Adrenal gland (tissue), 12 donors: ENCODE measurements around the gene DMD. TPM values are rescaled to one million over a fixed set of nuclear protein-coding genes. Genes with fewer than 3 reads are reported as not detected.

Experiments used
- DNase-seq, 7 donors: peaks; one replicate each; pipeline ENCODE4 v3.0.0-alpha.2; 2019 to 2020
- H3K27ac ChIP-seq, 5 donors: fragments of 200-600 bp; sonication (generic) in 4 of 5; 1 replicate in 3 of 5; 2 replicates in 2 of 5; pipeline versions ENCODE4 v1.5.1 to v1.8.0; 2016 to 2020; ENCODE audit warnings: mild to moderate bottlenecking in 1 of 5
- H3K27me3 ChIP-seq: fragments of 200-600 bp; 2 replicates; pipeline ENCODE4 v1.8.0; 2021
- H3K36me3 ChIP-seq, 2 donors: fragments of 200-600 bp; replicated peaks in 1 of 2; 1 replicate in 1 of 2; 2 replicates in 1 of 2; pipeline versions ENCODE4 v1.5.1 to v1.8.0; 2018 to 2022
- H3K4me1 ChIP-seq, 2 donors: fragments of 200-600 bp; replicated peaks in 1 of 2; 1 replicate in 1 of 2; 2 replicates in 1 of 2; pipeline versions ENCODE4 v1.5.1 to v1.8.0; 2018 to 2021
- H3K4me3 ChIP-seq, 4 donors: fragments of 200-600 bp; sonication (generic) in 3 of 4; one replicate each; pipeline ENCODE4 v1.5.1; 2016 to 2018
- H3K9me3 ChIP-seq, 3 donors: fragments of 200-600 bp; sonication (generic) in 1 of 3; replicated peaks in 1 of 3; 1 replicate in 2 of 3; 2 replicates in 1 of 3; pipeline versions ENCODE4 v1.5.1 to v1.8.0; 2016 to 2021
- POLR2A ChIP-seq, 2 donors: fragments of 450-650 bp; IDR thresholded peaks; one replicate each; pipeline ENCODE4 v1.6.1; 2017; ENCODE audit warnings: antibody characterized with exemption in 2 of 2, mild to moderate bottlenecking in 2 of 2, moderate library complexity in 1 of 2
- WGBS, 4 donors: extraction: QIAGEN DNeasy Blood & Tissue Kit in 2 of 4; methylation state at CpG; one replicate each; pipeline versions ENCODE4 v1.1.5 to v1.1.7; 2013 to 2017; 5-methylcytosine and 5-hydroxymethylcytosine counted together
- intact Hi-C, 2 donors: fragments of 100-400 bp; cut with DNase I; formaldehyde crosslinking; loops; one replicate each; pipeline versions ENCODE4 v1.14.1 to v1.15.0; 2022 to 2023
- polyA plus RNA-seq, 3 donors: library from polyadenylated mRNA; stranded (reverse); fragments of 200-250 nt in 2 of 3; fragments of 350-450 nt in 1 of 3; fragmentation: Illumina TruSeq in 1 of 3; extraction: RNeasy Lipid Tissue Mini Kit (QIAGEN cat#74804) in 1 of 3; gene quantifications; one replicate each; pipeline ENCODE4 v1.2.3, GENCODE V29; 2013 to 2014
- total RNA-seq, 9 donors: library from RNA; depleted of rRNA in 4 of 9; stranded (reverse); fragments of >200 nt in 4 of 9; fragments of 120-200 nt in 1 of 9; fragmentation: NEBNext Ultra II Directional in 1 of 9; extraction: Animal tissue kit (Norgen Biotek cat#: 25700) in 1 of 9; gene quantifications; one replicate each; pipeline versions ENCODE4 v1.1.0 to v1.2.4, GENCODE V29; 2013 to 2023
- TF ChIP-seq, protein P1 (sequence below), 6 experiments: fragments of 450-650 bp in 4 of 6; fragments of 200-600 bp in 2 of 6; sonication (generic) in 1 of 6; IDR thresholded peaks; 1 replicate in 5 of 6; 2 replicates in 1 of 6; pipeline versions ENCODE4 v1.5.1 to v1.8.0; 2016 to 2021; ENCODE audit warnings: antibody characterized with exemption in 6 of 6, mild to moderate bottlenecking in 2 of 6, moderate library complexity in 1 of 6
- donor health status: healthy with polysubstance abuse.
- donor health status: Bipolar disorder and iron deficiency.
- donor health status: DM: yes; HTN: yes; CAD: no.
- donor health status: DM: no; HTN: no; CAD: no.
- donor health status: DM: no; HTN: no; CAD: no.
- donor health status: DM: yes; HTN: yes; CAD: no.

The DMD gene
- total and polyA plus RNA-seq, 12 donors, result 14.6 to 89.7 (median 36.2) TPM

DNA sequence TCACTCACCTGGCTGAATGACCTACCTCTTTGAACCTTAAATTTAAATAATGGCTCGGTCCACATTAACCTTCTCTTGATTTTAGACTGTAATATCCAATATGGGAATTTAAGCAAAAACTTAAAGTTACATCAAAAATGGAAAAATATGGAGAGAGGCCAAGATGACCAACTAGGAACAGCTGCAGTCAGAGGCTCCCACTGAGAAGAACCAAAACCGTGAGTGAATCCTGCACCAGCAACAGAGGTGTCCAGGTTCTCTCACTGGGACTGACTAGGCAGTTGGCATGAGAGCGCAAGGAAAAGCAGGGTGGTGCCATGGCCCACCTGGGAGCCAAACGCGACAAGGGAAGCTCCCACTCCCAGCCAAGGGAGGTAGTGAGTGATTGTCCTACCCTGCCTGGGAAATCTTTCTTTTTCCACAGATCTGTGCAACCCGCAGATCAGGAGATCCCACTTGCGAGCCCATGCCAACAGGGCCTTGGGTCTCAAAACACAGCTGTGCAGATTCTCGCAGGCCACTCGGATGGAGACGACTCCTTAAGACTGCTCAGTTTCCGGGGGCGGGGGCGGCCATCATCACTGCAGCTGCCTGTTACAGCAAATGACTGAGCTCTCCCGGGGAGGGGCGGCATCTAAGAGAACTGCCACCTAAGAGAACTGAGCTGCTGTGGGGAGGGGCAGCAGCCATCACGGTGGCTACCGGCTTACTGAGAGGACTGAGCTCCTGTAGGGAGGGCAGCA lies 343.4 kb downstream of the DMD start:
- no peak overlapping the region for H3K4me3 ChIP-seq
- no peak overlapping the region for H3K27ac ChIP-seq
- 82 to 95% (median 90%) methylated on average over 9 to 17 of the region's 17 CpGs for WGBS, 4 donors
- H3K36me3 ChIP-seq, result no peaks in the 10 kb centered on the region
- no peak for DNase-seq
- TF ChIP-seq POLR2A (IDR thresholded peaks at IDR 0.05), result no peak
- TF ChIP-seq, protein P1, sequence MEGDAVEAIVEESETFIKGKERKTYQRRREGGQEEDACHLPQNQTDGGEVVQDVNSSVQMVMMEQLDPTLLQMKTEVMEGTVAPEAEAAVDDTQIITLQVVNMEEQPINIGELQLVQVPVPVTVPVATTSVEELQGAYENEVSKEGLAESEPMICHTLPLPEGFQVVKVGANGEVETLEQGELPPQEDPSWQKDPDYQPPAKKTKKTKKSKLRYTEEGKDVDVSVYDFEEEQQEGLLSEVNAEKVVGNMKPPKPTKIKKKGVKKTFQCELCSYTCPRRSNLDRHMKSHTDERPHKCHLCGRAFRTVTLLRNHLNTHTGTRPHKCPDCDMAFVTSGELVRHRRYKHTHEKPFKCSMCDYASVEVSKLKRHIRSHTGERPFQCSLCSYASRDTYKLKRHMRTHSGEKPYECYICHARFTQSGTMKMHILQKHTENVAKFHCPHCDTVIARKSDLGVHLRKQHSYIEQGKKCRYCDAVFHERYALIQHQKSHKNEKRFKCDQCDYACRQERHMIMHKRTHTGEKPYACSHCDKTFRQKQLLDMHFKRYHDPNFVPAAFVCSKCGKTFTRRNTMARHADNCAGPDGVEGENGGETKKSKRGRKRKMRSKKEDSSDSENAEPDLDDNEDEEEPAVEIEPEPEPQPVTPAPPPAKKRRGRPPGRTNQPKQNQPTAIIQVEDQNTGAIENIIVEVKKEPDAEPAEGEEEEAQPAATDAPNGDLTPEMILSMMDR (IDR thresholded peaks at IDR 0.05), result no peak
- no peaks in the 10 kb centered on the region for H3K27me3 ChIP-seq
- no peaks in the 10 kb centered on the region for H3K9me3 ChIP-seq
- intact Hi-C loops, result no loop called here
- no peaks in the 10 kb centered on the region for H3K4me1 ChIP-seq

DNA sequence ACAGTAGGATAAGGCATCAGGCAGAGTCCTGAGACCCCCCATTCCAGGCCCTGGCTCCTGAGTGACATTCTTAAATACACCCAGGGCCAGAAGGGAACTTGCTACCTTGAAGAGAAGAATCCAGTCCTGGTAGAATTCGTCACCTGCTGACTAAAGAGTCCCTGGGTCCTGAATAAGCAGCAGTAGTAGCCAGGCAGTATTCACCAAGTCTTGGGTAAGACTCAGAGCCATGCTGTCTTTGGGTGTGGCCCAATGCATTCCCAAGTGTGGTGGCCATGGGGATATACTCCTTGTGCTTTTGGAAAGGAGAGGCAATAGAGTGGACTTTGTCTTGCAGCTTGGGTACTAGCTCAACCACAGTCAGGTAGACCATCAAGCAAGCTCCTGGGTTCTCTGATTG lies 359.1 kb downstream of the DMD start:
- intact Hi-C loops, result no loop called here
- H3K27ac ChIP-seq, result no peak overlapping the region
- H3K27me3 ChIP-seq, result no peaks in the 10 kb centered on the region
- DNase-seq, result no peak
- H3K4me3 ChIP-seq, result no peak overlapping the region
- H3K36me3 ChIP-seq, result no peaks in the 10 kb centered on the region
- 29 to 83% (median 62%) methylated on average over 1 of the region's 1 CpG for WGBS, 4 donors
- no peaks in the 10 kb centered on the region for H3K4me1 ChIP-seq
- H3K9me3 ChIP-seq, result no peaks in the 10 kb centered on the region
- no peak for TF ChIP-seq POLR2A (IDR thresholded peaks at IDR 0.05)
- TF ChIP-seq, protein P1 (IDR thresholded peaks at IDR 0.05), result no peak

DNA sequence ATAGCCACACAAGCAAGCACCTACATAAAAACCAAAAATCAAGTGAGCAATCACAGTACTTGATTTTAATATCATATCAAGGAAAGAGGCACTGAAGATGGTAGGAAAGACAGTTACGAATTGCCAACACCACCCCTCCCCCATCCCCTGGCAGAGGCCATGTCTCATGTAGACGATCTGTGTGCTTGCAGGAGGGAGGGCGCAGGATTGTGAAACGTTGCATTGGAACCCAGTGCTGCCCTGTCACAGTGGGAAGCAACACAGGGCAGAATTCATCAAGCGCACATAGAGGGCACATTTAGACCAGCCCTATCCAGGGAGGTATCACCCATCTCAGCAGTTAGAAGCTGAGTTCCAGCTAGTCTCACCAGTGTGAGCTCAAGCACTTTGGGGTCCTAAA lies 359.8 kb downstream of the DMD start:
- H3K4me1 ChIP-seq, result no peaks in the 10 kb centered on the region
- no peak for DNase-seq
- H3K36me3 ChIP-seq, result no peaks in the 10 kb centered on the region
- WGBS, 4 donors, result 77 to 100% (median 88%) methylated on average over 1 to 5 of the region's 5 CpGs
- no peaks in the 10 kb centered on the region for H3K9me3 ChIP-seq
- no peaks in the 10 kb centered on the region for H3K27me3 ChIP-seq
- TF ChIP-seq POLR2A (IDR thresholded peaks at IDR 0.05), result no peak
- TF ChIP-seq, protein P1 (IDR thresholded peaks at IDR 0.05), result no peak
- intact Hi-C loops, result no loop called here
- no peak overlapping the region for H3K27ac ChIP-seq
- H3K4me3 ChIP-seq, result no peak overlapping the region

DNA sequence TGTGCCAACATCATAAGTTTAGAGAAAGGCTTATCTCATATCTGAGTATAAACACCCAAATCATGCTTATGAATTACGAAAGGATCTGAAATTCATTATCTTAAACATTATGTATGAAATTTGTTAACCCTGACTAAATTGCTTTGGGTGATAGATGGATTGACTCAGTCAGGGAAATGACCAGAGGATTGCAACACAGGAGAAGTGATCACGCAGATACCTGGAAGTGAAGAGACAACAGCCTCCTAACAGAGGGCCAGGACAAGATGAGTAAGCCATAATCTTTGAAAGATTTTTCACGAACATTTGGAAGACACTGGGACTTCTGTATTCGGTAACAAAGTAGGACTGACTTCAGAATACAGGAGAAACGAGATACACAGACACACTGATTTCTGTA lies 363.4 kb downstream of the DMD start:
- Histone ChIP-seq H3K9me3 (no peaks in the 10 kb centered on the region), H3K27me3 (peaks cover 5% of the 10 kb centered on the region), H3K27ac (no peak overlapping the region), H3K4me3 (no peak overlapping the region), H3K4me1 (no peaks in the 10 kb centered on the region), H3K36me3 (no peaks in the 10 kb centered on the region)
- no peak for TF ChIP-seq POLR2A (IDR thresholded peaks at IDR 0.05)
- TF ChIP-seq, protein P1 (IDR thresholded peaks at IDR 0.05), result no peak
- 75 to 97% (median 86%) methylated on average over 5 of the region's 5 CpGs for WGBS, 4 donors
- intact Hi-C loops, result no loop called here
- DNase-seq, result no peak
